GM12878 (cell line): ENCODE results near the gene PADI3. TPM values are rescaled to one million over a fixed set of nuclear protein-coding genes. Genes with fewer than 3 reads are reported as not detected.

Experiments
- ATAC-seq: fragments of 200-7000 bp; cut with Tn5 transposase; 3 replicates; pipeline ENCODE4 v1.9.1; 2020; ENCODE audit warnings: mild to moderate bottlenecking, moderate library complexity
- BruUV-seq: library from RNA; stranded (reverse); fragments of 400-500 nt; replicated peaks from 2 replicates; lab custom pipeline; 2021; lab: Mats Ljungman, UMichigan
- CTCF ChIA-PET: fragments of 300-600 bp; sonication (Branson Sonifier 250); formaldehyde crosslinking; extraction: SDS; loops from one replicate; lab custom pipeline; 2021; ENCODE audit warnings: inconsistent platforms; lab: Yijun Ruan, JAX
- POLR2A ChIA-PET: fragments of 350-600 bp; formaldehyde crosslinking; extraction: SDS; loops from one replicate; lab custom pipeline; 2021; ENCODE audit warnings: inconsistent platforms; lab: Charles Lee
- RAD21 ChIA-PET: fragments of 300-600 bp; sonication (Branson Sonifier 250); formaldehyde crosslinking; loops from one replicate; lab custom pipeline; 2023; ENCODE audit warnings: antibody characterized with exemption; ENCODE audit not compliant: unreplicated experiment; lab: Charles Lee
- SMC1A ChIA-PET: fragments of 300-600 bp; sonication (Branson Sonifier 250); formaldehyde crosslinking; loops from one replicate; lab custom pipeline; 2023; ENCODE audit not compliant: unreplicated experiment, uncharacterized antibody; lab: Charles Lee
- DNase-seq: peaks from one replicate; pipeline ENCODE4 v3.0.0-alpha.2; 2011; ENCODE audit warnings: low read depth, low spot score
- FAIRE-seq: peaks from 3 replicates; lab custom pipeline; 2011; peaks lifted over from hg19 to GRCh38; lab: Jason Lieb, UNC
- H2AFZ ChIP-seq: 2 replicates; pipeline ENCODE4 v1.6.0; 2011; ENCODE audit warnings: low read depth, low read length, control low read depth; ENCODE audit not compliant: control insufficient read depth
- H3K27ac ChIP-seq: 2 replicates; pipeline ENCODE4 v1.5.1; 2011; ENCODE audit warnings: control low read depth; ENCODE audit not compliant: control insufficient read depth, insufficient read depth
- H3K27me3 ChIP-seq, 2 experiments: replicated peaks in 1 of 2; 2 replicates each; pipeline versions ENCODE4 v1.6.0 to v1.6.1; 2011; ENCODE audit warnings: low read length in 1 of 2; ENCODE audit not compliant: control insufficient read depth in 2 of 2, insufficient read depth in 2 of 2
- H3K36me3 ChIP-seq, 2 experiments: 2 replicates each; pipeline ENCODE4 v1.5.1; 2011; ENCODE audit warnings: low read length in 1 of 2; ENCODE audit not compliant: control insufficient read depth in 2 of 2, insufficient read depth in 2 of 2
- H3K4me1 ChIP-seq: 2 replicates; pipeline ENCODE4 v1.6.1; 2011; ENCODE audit warnings: mild to moderate bottlenecking, low read length, moderate library complexity, mixed read lengths; ENCODE audit not compliant: control insufficient read depth, insufficient read depth
- H3K4me2 ChIP-seq: 2 replicates; pipeline ENCODE4 v1.6.0; 2011; ENCODE audit warnings: control low read depth; ENCODE audit not compliant: control insufficient read depth, insufficient read depth
- H3K4me3 ChIP-seq: fragments of 200-600 bp; sonication (generic); 2 replicates; pipeline ENCODE4 v1.5.1; 2016
- H3K79me2 ChIP-seq: 2 replicates; pipeline ENCODE4 v1.6.0; 2011; ENCODE audit warnings: low read length; ENCODE audit not compliant: control insufficient read depth, insufficient read depth
- H3K9ac ChIP-seq: 2 replicates; pipeline ENCODE4 v1.8.0; 2011; ENCODE audit warnings: low read length, control low read depth, mixed read lengths; ENCODE audit not compliant: control insufficient read depth, insufficient read depth
- H3K9me3 ChIP-seq: replicated peaks from 3 replicates; pipeline ENCODE4 v1.5.1; 2011; ENCODE audit warnings: mild to moderate bottlenecking, low read length; ENCODE audit not compliant: control insufficient read depth, insufficient read depth
- H4K20me1 ChIP-seq: 2 replicates; pipeline ENCODE4 v1.6.0; 2011; ENCODE audit not compliant: control insufficient read depth, insufficient read depth
- IRF4 ChIP-seq: IDR thresholded peaks from 2 replicates; pipeline ENCODE4 v1.6.1; 2011; ENCODE audit warnings: low read depth, low read length
- KAT2A ChIP-seq: conservative IDR thresholded peaks from 2 replicates; pipeline ENCODE4 v1.6.1; 2011; ENCODE audit warnings: low read depth, low read length; ENCODE audit not compliant: control insufficient read depth
- MYC ChIP-seq: IDR thresholded peaks from 2 replicates; pipeline ENCODE4 v1.6.1; 2011; ENCODE audit warnings: mild to moderate bottlenecking, low read length, moderate library complexity, inconsistent platforms; ENCODE audit not compliant: insufficient read depth, insufficient replicate concordance, insufficient read length, severe bottlenecking
- NR2C2 ChIP-seq: IDR thresholded peaks from 2 replicates; pipeline ENCODE4 v1.6.1; 2011; ENCODE audit warnings: borderline replicate concordance, low read depth; ENCODE audit not compliant: control insufficient read depth, insufficient read length
- SUZ12 ChIP-seq: fragments of 200-600 bp; sonication (generic); IDR thresholded peaks from one replicate; pipeline ENCODE4 v1.6.1; 2018; ENCODE audit warnings: antibody characterized with exemption, mild to moderate bottlenecking; ENCODE audit not compliant: unreplicated experiment
- TCF3 ChIP-seq: IDR thresholded peaks from 2 replicates; pipeline ENCODE4 v1.6.1; 2012; ENCODE audit warnings: low read depth, mild to moderate bottlenecking, low read length, borderline replicate concordance; ENCODE audit not compliant: insufficient read depth
- WGBS: methylation state at CpG from one replicate; pipeline ENCODE4 v1.1.6; 2016; ENCODE audit warnings: low lambda C conversion rate; ENCODE audit not compliant: insufficient replicate concordance, insufficient coverage; ENCODE audit errors: missing lambda C conversion rate; 5-methylcytosine and 5-hydroxymethylcytosine counted together
- in situ Hi-C: fragments of 300-500 bp; cut with MboI; formaldehyde crosslinking; loops from 9 replicates; pipeline ENCODE4 v1.14.3; 2018; ENCODE audit warnings: mixed read lengths
- intact Hi-C: fragments of 100-400 bp; cut with micrococcal nuclease; formaldehyde crosslinking; loops from one replicate; pipeline ENCODE4 v1.14.2; 2022; ENCODE audit not compliant: unreplicated experiment
- polyA plus RNA-seq, 11 experiments: library from polyadenylated mRNA; depleted of rRNA in 4 of 11; unstranded in 6 of 11; stranded (reverse) in 5 of 11; fragments of >200 nt; fragmentation: Nextera tagmentation in 4 of 11; fragmentation: Illumina TruSeq in 1 of 11; extraction: Ambion mirVana in 4 of 11; extraction: Trizol in 1 of 11; gene quantifications; 1 replicate in 1 of 11; 2 replicates in 10 of 11; pipeline versions ENCODE4 v1.2.1 to v1.2.3, GENCODE V29; 2011 to 2016; ENCODE audit warnings: inconsistent platforms in 2 of 11, missing spikeins in 2 of 11, low read depth in 1 of 11
- total RNA-seq, 4 experiments: library from RNA; depleted of rRNA in 3 of 4; stranded (reverse); fragments of >200 nt in 3 of 4; fragmentation: Illumina TruSeq in 1 of 4; extraction: Trizol in 1 of 4; gene quantifications; 2 replicates each; pipeline versions ENCODE4 v1.2.1 to v1.2.3, GENCODE V29; 2013 to 2021

PADI3 gene
- total and polyA plus RNA-seq, 10 of the 15 experiments (the other 5 are each of a cell fraction or from before 2014, with no cell fraction given): 0.01 TPM; not detected in 9

GRCh38 chr1:17306921-17307320 lies 58.0 kb downstream of the PADI3 start:
- no TSS peak for BruUV-seq
- Histone ChIP-seq H3K9ac (no peak overlapping the region), H3K27me3 (no peaks in the 10 kb centered on the region; a peak in 1 of 4 replicates), H3K79me2 (no peaks in the 10 kb centered on the region)
- no peak for ATAC-seq
- no peak for FAIRE-seq
- TF ChIP-seq IRF4: no peak
- no peak for TF ChIP-seq SUZ12
- TF ChIP-seq, all 136 proteins: peak for 0
- no peaks in the 10 kb centered on the region for H3K4me1 ChIP-seq
- H4K20me1 ChIP-seq: no peaks in the 10 kb centered on the region
- in situ Hi-C loops (no loop called here), intact Hi-C loops (no loop called here)
- no peak overlapping the region for H3K4me3 ChIP-seq
- H2AFZ ChIP-seq: no peak overlapping the region
- H3K36me3 ChIP-seq: no peaks in the 10 kb centered on the region
- SMC1A ChIA-PET: no interaction called here
- H3K4me2 ChIP-seq: no peak overlapping the region
- POLR2A ChIA-PET: no interaction called here
- RAD21 ChIA-PET: no interaction called here
- no peak for DNase-seq
- no peaks in the 10 kb centered on the region; the same call in 2 of the 3 replicates for H3K9me3 ChIP-seq
- no peak overlapping the region for H3K27ac ChIP-seq
- 20% methylated on average over 6 of the region's 6 CpGs for WGBS
- CTCF ChIA-PET: no interaction called here

DNA sequence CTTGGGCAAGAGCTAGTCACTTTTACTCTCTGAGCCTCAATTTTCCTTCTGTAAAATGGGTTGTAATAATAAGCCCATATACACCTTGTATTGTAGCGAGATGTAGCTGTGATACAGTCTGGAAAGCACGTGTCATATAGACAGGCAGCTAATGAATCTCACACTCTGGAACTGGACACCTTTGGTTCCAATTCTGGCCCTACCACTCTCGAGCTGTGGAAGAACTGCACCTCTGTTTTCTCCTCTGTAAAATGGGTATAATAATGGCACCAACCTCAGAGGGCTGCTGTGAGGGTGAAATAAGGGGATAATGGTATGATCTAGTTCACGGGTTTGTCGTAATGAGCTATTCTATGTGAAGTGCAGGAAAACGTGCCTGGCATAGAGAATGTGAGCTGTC lies 58.4 kb downstream of the PADI3 start:
- H3K4me3 ChIP-seq: no peak overlapping the region
- H3K36me3 ChIP-seq: no peaks in the 10 kb centered on the region
- H2AFZ ChIP-seq: no peak overlapping the region
- ChIA-PET RAD21 (no interaction called here), CTCF (no interaction called here), SMC1A (no interaction called here), POLR2A (no interaction called here)
- TF ChIP-seq MYC: no peak
- TF ChIP-seq NR2C2: no peak
- TF ChIP-seq KAT2A: no peak
- no peak for TF ChIP-seq TCF3
- no peaks in the 10 kb centered on the region for H3K79me2 ChIP-seq
- H3K27me3 ChIP-seq: no peaks in the 10 kb centered on the region; a peak in 1 of 4 replicates
- no peak for ATAC-seq
- H4K20me1 ChIP-seq: no peaks in the 10 kb centered on the region
- no peak for FAIRE-seq
- H3K27ac ChIP-seq: no peak overlapping the region
- WGBS: 19% methylated on average over 6 of the region's 6 CpGs
- intact Hi-C loops (no loop called here), in situ Hi-C loops (no loop called here)
- no TSS peak for BruUV-seq
- no peaks in the 10 kb centered on the region for H3K9me3 ChIP-seq
- no peaks in the 10 kb centered on the region for H3K4me1 ChIP-seq
- H3K9ac ChIP-seq: no peak overlapping the region
- no peak for DNase-seq
- no peak overlapping the region for H3K4me2 ChIP-seq
